HG03108 (cell line): ENCODE results near the gene PLCB2.

Source experiments
- ATAC-seq: cut with Tn5 transposase; IDR thresholded peaks from one replicate; pipeline ENCODE4 v1.9.1; 2021; ENCODE audit warnings: moderate library complexity; ENCODE audit not compliant: unreplicated experiment

PLCB2 gene

DNA sequence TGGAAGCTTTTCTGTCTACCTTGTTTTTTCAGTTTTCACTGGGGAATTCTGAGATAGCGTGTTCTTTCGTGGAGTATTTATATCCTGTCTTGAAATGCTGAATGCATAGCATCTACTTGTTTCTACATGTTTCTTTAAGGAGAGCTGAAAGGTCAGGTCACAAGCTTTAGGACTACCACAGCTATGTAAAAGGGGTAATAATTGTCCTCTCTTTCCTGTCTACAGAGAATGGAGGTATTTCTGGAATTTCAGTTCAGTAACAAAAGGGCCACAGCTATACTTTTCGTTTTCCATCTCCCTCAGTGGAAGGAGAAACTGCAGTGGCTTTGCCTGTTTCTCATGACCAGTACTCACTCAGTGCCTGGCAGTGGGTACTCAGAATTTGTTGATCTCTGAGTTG lies 20.4 kb upstream of the PLCB2 start:
- ATAC-seq = no peak

DNA sequence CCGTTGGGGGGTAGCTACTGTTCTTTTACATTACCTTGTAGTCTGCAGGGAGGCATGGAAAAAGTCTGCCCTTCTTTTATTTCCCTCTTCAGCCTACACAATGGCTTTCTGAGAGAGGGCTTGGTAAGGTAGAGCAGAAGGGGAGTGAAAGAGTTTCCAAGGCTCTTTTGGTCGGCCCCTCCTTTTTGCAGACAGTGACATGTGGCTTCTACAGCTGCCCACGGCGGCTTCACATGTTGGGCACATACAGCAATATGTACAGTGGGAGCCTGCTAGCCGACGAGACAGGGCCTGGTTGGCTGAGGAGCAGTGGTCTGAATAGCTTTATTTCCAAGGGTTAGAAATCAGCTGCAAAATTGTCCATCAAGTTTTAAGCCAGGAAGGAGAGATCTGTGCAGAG lies 19.7 kb upstream of the PLCB2 start:
- ATAC-seq = no peak

DNA sequence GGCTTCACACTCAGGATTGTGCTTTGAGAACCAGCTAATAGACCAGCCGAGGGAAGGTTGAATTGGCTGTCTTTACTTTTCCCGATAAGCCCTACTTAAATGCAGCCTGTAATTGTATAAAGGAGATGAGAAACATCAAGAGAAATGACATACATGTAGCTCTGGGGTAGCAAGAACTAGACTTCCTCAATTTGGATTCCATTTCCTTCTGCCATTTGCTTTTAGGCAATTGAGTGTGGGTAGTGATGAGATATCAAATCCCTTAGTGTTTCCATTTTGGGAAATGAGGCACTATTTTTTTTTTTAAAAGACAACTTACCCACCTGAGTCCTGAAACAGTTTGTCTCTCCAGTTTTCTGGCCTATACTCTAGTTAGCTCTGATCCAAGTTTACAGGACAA lies 18.0 kb upstream of the PLCB2 start:
- no peak for ATAC-seq

DNA sequence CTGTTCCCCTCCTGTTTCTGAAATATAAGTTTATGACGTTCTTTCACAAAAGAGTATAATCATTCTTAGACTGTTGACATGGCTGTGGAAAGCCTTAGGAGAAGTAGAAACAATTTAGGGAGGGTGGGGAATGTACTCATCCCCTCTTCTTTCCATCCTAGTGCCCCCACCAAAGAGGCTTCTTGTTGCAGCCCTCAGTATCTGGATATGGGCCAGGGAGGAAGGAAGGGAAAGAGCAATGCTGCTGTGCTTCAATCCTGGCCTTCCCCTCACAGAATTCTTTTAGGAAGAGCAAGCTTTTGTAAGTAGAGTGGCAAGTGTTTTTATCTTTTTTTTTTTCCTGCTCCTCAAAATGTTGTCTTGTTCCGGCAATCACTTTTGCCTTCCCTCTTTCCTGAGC lies 17.5 kb upstream of the PLCB2 start:
- ATAC-seq = no peak

DNA sequence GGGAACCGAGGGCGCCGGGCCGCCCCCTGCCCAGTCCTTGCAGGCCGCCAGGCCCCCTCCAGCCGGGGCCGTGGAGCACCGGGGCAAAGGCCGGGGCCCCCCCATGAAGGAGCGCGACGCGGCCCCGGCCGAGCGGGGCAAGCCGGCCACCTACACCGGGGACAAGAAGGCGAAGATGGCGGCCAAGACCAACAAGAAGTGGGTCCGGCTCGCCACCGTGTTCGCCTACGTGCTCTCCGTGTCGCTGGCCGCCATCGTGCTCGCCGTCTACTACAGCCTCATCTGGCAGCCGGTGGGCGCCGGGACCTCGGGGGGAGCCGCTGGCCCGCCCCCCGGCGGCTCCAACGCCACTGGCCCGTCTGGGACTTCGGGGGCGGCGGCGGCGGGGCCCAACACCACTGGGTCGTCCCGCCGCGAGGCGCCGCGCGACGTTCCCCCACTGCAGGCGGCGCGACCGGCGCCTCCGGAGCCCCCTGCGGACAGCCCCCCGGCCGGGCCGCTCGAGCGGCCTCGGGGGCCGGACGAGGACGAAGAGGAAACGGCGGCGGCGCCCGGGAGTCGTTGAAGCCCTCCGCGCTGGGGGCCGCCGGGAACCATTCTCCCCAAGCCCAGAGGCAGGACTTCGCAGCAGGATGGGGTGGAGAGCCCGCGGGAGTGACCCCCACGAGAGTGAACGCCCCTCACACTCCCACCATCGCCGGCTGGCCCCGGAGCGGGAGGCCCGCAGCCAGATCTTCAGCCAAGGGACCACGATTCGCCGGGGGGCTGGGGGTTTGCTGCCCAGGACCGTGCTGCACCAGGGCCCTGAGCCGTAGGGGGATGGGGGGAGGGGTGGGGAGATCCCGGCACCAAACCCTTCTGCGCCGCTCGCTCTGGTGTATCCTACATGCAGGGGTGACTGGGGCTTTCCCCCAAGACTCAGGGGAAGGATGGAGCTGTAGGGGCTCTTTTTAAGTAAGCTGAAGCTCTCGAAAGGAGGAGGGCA lies 16.5 kb upstream of the PLCB2 start:
- no peak for ATAC-seq

DNA sequence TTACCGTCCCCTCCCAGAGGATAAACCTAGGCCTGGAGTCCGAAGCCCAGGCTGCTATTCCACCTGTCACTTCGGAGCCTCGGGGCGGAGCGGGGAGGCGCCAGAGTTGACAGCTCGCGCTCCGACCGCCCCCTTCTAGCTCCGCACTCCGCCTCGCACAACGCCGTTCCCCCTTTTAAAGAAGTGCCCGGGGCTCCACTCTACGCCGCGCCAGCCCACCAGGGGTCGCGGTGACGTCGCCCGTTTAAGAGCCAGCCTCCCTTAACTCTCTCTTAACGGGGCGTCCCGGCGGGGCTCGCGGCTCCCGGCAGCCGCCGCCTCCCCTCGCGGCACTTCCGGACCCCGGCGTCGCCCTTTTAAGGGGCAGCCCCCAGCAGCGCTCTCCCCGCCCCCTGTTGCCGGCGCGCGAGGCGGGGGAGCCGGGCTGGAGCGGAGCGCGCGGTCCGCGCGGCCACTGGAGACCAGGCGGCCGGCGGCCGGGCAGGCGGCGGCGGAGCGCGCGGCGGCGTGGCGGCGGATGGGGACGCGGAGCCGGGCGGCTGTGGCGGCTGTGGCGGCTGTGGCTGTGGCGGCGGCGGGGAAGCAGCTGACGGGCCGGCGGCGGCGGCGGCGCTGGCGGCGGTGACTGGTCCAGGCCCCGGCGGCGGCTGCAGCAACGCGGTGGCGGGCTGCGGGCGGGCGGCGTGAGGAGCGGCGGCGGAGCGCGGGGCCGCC lies 15.7 kb upstream of the PLCB2 start, which contains the start of gene INAFM2:
Gene INAFM2, plus strand, starts transcription at position 454 of the 714 bp plus-strand sequence. CDS start 364 bp downstream, outside the sequence.
- peak; percentile 81 for ATAC-seq

DNA sequence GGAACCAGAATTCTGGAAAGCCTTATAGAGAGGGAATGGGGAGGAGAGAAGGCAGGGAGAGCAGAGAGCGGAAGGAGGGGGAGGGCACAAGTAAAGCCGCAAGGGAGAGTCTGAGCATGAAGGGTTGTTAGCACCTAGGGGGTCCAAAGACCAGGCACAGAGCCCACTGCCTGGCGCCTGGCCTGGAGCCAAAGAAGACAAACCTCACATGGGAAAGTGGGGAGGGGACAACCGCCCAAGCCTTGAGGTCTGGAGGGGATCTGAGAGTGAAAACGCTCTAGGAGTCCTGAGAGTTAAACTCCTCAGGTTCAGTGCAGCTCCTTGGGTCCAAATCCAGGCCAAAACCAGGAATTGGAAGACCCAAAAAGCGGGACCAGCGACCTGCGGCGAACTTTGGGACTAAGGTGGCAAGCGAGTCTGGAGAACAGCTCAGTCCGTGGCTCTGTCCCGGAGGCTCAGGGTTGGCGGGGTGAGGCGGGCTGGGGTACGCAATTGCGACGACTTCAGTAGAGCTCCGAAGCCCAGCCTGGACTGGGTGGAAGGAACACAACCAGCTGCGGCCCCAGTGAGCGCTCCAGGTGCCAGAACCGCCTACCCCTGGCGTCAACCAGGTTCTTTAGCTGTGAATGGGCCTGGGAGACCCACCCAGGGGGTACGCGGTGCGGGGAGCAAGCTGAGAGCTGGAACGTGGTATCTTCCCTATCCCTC lies 14.9 kb upstream of the PLCB2 start:
- no peak for ATAC-seq

DNA sequence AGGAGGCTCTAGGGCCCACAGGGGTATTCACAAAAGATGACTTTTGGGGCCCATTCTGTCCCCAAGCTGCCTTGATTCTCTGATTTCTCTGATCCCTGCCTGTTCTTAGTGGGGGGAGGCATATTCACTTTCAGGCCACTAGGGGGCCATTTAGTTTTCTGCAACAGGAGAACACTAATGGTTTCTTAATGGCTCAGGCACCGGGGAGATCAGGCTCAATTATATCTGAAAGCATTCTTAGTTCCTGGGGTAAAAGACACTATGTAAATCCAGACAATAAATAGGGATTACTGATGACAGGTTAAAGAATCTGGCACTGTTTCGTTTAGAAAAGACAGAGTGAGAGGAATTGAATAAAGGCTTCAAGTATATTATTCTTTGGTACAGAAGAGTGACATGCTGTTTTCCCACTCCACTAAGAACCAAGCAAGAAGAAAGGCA lies 13.2 kb upstream of the PLCB2 start:
- no peak for ATAC-seq

DNA sequence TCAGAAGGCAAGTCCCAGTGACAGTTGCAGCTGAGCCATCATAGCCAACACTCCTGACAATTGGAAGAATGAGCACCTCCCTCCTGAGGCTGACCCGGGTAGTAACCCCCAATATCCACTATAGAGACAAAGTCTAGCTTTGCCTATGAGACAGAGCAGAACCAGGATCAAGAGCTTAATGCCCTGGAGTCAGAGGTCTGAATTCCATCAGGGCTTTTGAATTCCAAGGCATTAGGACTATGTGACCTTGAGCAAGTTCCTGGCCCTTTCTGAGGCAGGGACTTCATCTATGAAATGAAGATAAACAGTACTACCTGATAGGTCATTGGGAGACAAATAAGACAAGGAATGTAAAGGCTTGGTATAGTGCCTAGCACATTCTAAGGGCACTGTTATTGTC lies 12.7 kb upstream of the PLCB2 start:
- no peak for ATAC-seq

DNA sequence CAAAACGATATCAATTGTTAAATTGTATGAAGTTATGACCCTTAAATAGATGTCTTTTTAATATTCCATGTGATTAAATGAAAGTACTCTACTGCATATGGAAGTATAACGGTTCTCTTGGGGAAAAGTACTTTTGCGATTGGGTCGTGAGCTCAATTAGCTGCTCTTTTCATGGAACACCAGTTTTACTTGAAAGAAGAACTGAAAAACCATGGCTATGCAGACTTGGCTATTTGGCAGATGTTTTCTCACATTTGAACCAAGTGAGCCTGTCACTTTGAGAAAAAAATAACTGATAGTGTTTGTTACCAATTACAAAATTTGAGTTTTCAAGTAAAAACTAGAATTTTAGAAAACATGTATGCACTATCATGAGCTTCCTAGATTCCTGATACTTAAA lies 9.8 kb upstream of the PLCB2 start:
- no peak for ATAC-seq

DNA sequence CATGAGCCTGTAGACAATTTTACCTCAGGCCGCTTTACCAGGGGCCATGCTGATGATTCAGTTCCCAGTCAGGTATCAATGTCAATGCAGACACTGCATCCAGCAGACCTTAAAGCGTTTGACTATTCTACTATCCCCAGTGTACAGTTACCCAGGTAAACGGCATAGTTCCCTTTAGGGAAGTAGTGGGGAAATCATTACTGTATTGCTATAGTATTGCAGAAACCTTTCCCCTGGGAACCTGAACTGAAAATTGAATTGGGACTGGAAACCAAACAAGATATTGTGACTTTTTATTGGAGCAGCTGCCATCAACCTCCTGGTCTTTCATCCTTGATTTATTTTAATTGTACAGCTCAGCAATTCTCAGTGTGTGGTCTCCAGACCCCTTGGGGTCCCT lies 9.2 kb upstream of the PLCB2 start:
- no peak for ATAC-seq

DNA sequence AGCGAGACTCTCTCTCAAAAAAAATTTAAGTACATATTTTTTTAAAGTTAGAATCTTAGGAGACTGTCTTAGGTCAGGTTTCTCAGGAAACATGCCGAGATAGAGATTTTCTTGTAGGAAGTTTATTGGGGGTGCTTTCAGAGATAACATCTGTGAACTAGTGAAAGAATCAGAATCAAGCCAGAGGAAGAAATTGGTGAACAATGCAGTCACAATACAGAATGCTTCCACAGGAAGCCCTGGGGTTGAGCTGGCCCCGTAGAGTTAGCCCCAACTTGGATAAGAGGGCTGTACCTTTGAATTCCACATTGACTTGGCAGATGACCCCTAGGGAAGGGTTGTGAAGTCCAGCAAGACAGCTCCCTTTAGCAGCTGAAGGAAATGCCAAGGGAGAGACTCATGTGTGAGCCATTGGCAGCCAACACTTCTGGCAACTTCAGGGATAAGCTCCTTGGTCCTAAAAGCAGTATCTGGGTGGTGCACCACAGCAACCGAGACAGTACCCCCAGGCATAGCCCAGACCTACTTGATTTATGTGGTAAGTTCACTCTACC lies 7.1 kb upstream of the PLCB2 start:
- ATAC-seq = no peak

DNA sequence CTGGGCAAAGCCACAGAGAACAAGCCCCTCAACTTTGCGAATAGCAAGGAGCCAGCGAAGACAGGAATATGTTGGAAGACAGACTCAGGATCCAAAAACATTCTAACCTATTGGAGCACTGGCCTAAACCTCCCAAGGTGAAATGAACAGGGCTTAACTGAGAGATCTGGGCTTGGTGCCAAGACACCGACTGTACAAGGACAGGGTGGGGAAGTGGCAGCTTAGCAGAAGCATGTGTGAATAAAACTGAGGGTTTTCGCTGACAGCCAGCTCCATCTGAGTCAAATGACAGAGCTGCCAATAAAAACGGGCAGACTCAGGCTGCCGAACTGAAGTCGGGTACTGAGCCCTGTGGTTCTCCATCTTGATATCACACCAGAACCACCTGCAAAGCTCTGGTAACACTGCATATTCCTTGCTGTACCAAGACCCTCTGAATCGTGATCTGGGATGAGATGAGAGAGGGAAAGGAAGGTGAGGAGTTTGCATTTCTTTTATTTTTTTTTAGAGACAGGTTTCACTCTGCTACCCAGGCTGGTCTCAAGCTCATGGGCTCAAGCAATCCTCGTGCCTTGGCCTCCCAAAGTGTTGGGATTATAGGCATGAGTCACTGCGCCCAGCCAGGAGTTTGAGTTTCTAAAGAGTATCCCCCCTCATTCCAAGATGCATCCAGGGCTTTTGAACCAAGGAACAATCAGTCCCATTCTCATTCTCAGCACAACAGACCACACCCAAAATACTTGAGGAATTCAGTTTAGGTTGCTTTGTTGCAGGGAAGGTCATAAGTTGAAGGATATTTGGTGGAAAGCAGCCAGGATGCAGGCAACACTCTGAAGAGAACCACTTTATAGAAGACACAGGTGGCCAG lies 6.0 kb upstream of the PLCB2 start:
- no peak for ATAC-seq

DNA sequence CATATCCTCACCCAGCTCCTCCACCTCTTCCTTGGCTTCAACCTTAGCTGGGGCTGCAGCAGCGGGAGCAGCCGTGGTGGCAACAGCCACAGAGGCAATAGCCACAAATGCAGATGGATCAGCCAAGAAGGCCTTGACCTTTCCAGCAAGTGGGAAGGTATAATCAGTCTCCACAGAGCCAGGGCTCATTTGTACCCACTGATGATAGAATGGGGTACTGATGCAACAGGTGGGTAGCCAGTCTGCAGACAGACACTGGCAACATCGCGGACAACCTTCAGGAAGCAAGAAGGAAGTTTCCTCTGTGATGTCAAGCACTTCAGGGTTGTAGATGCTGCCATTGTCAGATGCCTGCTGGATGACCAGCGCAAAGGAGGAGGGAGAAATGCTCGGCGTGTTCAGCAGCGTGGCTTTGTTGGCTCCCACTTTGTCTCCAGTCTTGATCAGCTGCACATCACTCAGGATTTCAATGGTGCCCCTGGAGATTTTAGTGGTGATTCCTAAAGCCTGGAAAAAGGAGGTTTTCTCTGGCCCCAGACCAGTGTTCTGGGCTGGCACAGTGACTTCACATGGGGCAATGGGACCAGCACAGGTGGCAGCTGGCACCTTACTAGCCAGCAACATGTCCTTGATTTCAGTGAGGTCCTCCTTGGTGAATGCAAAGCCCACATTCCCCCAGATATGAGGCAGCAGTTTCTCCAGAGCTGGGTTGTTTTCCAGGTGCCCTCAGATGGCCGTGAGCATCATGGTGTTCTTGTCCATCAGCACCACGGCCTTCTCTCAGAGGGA lies 4.8 kb upstream of the PLCB2 start:
- no peak for ATAC-seq

DNA sequence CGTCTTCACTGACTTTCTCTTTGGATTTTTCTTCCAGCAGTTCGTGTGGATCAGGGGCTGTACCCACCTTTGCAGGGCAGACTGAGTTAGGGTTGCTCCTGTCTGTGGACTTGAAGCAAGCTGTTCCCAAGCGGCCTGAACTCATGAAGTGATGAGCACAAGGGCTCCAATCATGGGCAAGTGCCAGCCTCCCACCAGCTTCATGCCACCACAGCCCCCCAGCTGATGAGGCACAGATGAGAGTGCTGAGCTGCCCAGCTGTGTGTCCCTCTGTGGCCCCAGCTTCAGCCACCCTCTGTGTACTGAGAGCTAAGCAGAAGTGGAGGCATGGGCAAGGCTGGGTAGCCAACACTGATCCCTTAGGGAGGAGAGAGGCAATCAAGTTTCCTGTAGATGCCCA lies 3.3 kb upstream of the PLCB2 start:
- ATAC-seq = no peak

DNA sequence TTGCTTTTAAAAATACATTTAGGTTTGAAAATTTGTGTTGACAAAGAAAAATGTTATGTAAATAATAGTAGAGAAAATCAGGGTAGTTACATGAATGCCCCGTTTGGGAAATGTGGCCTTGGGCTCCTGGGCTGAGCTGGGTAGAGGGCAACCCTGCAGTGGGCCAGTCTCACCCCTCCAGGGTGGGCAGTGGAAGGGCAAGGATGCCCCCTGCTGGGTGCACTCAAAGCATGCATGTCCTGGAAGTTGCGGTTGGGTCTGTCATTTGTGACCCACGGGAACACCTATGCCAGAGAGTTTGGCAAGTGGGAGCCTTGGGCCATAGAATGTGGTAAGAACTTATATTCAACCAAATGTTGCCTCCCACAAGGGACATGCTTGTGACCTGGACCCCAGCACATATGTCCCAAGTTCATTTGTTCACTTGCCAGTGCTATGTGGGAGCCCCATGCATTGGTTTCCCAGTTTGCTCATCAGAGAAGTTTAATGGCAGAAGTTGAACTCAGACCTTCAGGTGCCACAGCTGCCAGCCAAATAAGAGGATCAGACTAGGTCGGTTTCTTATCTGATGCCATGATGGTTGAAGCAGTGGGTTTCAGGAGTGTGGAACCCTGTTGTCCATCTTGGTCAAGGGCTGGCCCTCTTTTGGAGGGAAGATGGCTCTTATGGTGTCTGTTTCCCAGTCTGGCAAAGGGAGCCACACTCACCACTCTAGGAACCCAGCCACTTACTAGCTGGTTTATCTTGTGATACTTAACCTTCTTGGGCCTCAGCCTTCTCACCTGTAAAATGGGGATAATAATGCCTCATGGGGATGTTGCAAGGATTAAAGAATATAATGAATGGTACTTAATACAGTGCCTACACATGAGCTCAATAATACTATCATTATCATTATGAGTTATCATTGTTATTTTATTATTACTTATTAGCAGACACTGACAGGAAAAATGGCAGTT lies 2.5 kb upstream of the PLCB2 start:
- no peak for ATAC-seq

DNA sequence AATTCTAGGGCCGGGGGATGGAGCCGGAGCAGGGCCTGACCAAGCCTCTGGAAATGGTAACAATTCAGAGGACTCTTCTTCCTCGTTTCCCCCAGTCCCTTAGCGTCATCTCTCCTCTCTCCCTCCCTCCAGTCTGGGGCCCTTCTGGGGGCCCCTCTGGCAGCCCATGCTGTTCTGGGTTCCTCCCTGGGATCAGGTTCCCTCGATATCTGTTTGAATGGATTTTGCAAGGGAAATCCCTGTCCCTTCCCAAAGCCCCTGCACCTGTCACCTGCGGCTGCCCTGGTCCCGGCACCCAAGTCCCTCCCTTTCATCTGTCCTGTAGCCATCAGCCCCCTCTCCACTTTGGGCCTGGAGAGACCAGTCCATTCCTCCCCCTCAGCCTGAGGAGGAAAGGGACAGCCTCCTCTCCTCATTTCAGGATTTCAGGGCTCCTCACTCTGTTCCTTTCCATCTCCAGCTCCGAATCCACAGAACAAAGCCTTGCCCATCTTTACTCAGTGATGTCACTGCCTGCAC lies 1.7 kb upstream of the PLCB2 start:
- ATAC-seq = no peak

DNA sequence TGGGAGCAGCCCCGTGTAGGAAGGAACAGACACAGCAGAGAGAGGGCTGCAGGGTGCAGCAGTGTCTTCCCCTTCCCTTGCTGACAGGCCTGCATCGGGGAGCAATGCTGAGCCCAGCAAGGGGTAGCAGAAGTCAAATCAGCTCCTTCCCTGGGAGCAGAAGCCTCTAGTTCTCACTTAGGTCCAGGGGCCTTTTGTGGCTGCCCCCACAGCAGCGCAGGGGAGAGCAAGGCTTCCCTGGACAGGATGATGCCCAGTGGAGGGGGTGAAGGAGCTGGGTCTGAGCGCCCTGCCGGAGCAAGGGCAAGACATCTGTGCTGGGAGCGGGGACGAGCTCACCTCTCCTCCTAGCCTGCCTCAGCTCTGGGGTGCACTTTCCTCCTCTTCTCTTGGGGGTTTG lies 827 bp downstream of the PLCB2 start:
- ATAC-seq = no peak
